Neutrophil (primary cell): ENCODE data around the gene TMUB1.

Source experiments
- H3K27ac ChIP-seq: fragments of 200-600 bp; sonication (generic); 2 replicates; pipeline ENCODE4 v1.5.1; 2016; ENCODE audit warnings: mild to moderate bottlenecking, moderate library complexity
- H3K27me3 ChIP-seq: fragments of 200-600 bp; sonication (generic); 2 replicates; pipeline ENCODE4 v1.6.0; 2016; ENCODE audit warnings: mild to moderate bottlenecking
- H3K36me3 ChIP-seq: fragments of 200-600 bp; sonication (generic); 2 replicates; pipeline ENCODE4 v1.5.1; 2017
- H3K4me1 ChIP-seq, 2 experiments: fragments of 200-600 bp in 1 of 2; sonication (generic) in 1 of 2; 1 replicate in 1 of 2; 2 replicates in 1 of 2; pipeline versions ENCODE4 v1.5.1 to v1.6.1; 2013 to 2016; ENCODE audit warnings: low read depth in 1 of 2, low read length in 1 of 2, mild to moderate bottlenecking in 1 of 2, moderate library complexity in 1 of 2; ENCODE audit not compliant: control insufficient read depth in 1 of 2, insufficient read depth in 1 of 2
- H3K4me3 ChIP-seq, 2 experiments: fragments of 200-600 bp in 1 of 2; sonication (generic) in 1 of 2; 1 replicate in 1 of 2; 2 replicates in 1 of 2; pipeline ENCODE4 v1.5.1; 2013 to 2016; ENCODE audit warnings: low read depth in 1 of 2, low read length in 1 of 2, mild to moderate bottlenecking in 1 of 2, moderate library complexity in 1 of 2
- H3K9me3 ChIP-seq: fragments of 200-600 bp; sonication (generic); 2 replicates; pipeline ENCODE4 v1.5.1; 2016
- TF ChIP-seq, protein P1 (sequence below): fragments of 200-600 bp; sonication (generic); IDR thresholded peaks from 2 replicates; pipeline ENCODE4 v1.5.1; 2016; ENCODE audit warnings: antibody characterized with exemption

TMUB1 gene

DNA sequence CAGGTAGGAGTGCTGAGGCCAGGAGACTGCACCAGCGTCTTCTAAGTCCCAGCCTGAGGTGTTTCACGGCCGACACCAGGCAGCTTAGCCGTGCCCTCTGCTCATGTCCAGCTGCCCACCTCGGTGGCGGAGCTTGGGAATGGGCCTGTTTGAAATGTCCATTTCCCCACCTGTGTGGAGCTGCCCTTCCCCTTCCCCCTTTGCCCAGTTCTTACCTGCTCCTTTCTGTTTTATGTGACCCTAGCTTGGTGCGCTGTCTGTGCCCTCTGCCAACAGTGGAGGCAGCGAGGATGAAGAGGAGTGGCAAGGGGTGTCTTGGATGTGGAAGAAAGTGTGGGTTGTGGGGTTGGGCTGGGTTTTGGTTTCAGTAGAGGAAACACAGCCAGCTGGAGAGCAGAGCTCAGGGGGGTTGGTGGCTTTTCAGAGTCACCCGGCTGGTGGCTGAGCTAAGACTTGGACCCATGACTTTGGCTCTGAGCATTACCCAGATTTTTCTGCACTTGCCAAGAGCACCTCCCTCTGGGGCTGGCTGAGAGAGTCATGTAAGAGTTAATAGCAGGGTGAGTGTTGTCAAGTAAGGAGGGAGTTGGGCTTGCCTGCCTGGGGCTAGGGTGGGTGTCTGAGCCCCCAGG, 46.8 kb upstream of the TMUB1 start:
- H3K36me3 ChIP-seq = peaks cover 12% of the 10 kb centered on the region
- no peak overlapping the region for H3K4me3 ChIP-seq
- TF ChIP-seq, protein P1, sequence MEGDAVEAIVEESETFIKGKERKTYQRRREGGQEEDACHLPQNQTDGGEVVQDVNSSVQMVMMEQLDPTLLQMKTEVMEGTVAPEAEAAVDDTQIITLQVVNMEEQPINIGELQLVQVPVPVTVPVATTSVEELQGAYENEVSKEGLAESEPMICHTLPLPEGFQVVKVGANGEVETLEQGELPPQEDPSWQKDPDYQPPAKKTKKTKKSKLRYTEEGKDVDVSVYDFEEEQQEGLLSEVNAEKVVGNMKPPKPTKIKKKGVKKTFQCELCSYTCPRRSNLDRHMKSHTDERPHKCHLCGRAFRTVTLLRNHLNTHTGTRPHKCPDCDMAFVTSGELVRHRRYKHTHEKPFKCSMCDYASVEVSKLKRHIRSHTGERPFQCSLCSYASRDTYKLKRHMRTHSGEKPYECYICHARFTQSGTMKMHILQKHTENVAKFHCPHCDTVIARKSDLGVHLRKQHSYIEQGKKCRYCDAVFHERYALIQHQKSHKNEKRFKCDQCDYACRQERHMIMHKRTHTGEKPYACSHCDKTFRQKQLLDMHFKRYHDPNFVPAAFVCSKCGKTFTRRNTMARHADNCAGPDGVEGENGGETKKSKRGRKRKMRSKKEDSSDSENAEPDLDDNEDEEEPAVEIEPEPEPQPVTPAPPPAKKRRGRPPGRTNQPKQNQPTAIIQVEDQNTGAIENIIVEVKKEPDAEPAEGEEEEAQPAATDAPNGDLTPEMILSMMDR = no peak
- no peaks in the 10 kb centered on the region for H3K4me1 ChIP-seq
- no peaks in the 10 kb centered on the region for H3K9me3 ChIP-seq
- H3K27me3 ChIP-seq = no peaks in the 10 kb centered on the region
- H3K27ac ChIP-seq = no peak overlapping the region

GRCh38 chr7:151129117-151129959, 46.0 kb upstream of the TMUB1 start:
- H3K9me3 ChIP-seq = no peaks in the 10 kb centered on the region
- no peak overlapping the region for H3K4me3 ChIP-seq
- no peaks in the 10 kb centered on the region for H3K4me1 ChIP-seq
- H3K27ac ChIP-seq = no peak overlapping the region
- TF ChIP-seq, protein P1 = no peak
- peaks cover 7% of the 10 kb centered on the region for H3K36me3 ChIP-seq
- H3K27me3 ChIP-seq = no peaks in the 10 kb centered on the region

GRCh38 chr7:151128716-151129115, 45.4 kb upstream of the TMUB1 start:
- Histone ChIP-seq H3K27ac (no peak overlapping the region), H3K9me3 (no peaks in the 10 kb centered on the region), H3K4me1 (no peaks in the 10 kb centered on the region), H3K27me3 (no peaks in the 10 kb centered on the region), H3K4me3 (no peak overlapping the region), H3K36me3 (peaks cover 3% of the 10 kb centered on the region)
- TF ChIP-seq, protein P1 = no peak

- no peak overlapping the region for H3K4me3 ChIP-seq
- no peaks in the 10 kb centered on the region for H3K4me1 ChIP-seq
- H3K27me3 ChIP-seq = no peaks in the 10 kb centered on the region
- H3K27ac ChIP-seq = no peak overlapping the region
- peaks cover 3% of the 10 kb centered on the region for H3K36me3 ChIP-seq
- TF ChIP-seq, protein P1 = no peak
- no peaks in the 10 kb centered on the region for H3K9me3 ChIP-seq
Observed at GRCh38 chr7:151128144-151128543, 44.9 kb upstream of the TMUB1 start.

- H3K4me1 ChIP-seq = no peaks in the 10 kb centered on the region
- no peaks in the 10 kb centered on the region for H3K27me3 ChIP-seq
- no peak overlapping the region for H3K4me3 ChIP-seq
- TF ChIP-seq, protein P1 = no peak
- no peaks in the 10 kb centered on the region for H3K9me3 ChIP-seq
- H3K27ac ChIP-seq = no peak overlapping the region
- peaks cover 3% of the 10 kb centered on the region for H3K36me3 ChIP-seq
Observed at GRCh38 chr7:151126491-151127137, 43.3 kb upstream of the TMUB1 start.
